ENCODE data around the gene VTCN1.

Gene VTCN1

GRCh38 chr1:117093870-117094621 is 116.7 kb downstream of the VTCN1 start:
- DNase-seq = no peak
